ENCODE results near the gene CPNE6. TPM values are rescaled to one million over a fixed set of nuclear protein-coding genes. Genes with fewer than 3 reads are reported as not detected.

Gene CPNE6
- total RNA-seq, 1 experiment from 2014 or later = not detected

- DNase-seq (ENCODE audit: low read depth, low spot score) = no peak
- CTCF ChIA-PET = no interaction called here
- intact Hi-C loops (cut with micrococcal nuclease) = no loop called here
Measured at GRCh38 chr14:24064856-24065255, 6.5 kb upstream of the CPNE6 start.

More at GRCh38 chr14:24064856-24065255, 6.5 kb upstream of the CPNE6 start:
- ATAC-seq = no peak
- no peak overlapping the region for H3K27ac ChIP-seq (ENCODE audit: low read depth, low read length)
- H2AFZ ChIP-seq (ENCODE audit: low read depth, low read length, poor library complexity, severe bottlenecking) = no peak overlapping the region
- POLR2A ChIA-PET = no interaction called here
- no peaks in the 10 kb centered on the region for H3K27me3 ChIP-seq (ENCODE audit: insufficient read depth, low read length)
- no peaks in the 10 kb centered on the region for H3K79me2 ChIP-seq (ENCODE audit: insufficient read depth, low read length)
- RAD21 ChIA-PET (ENCODE audit: low non-redundant PET in 1 of 2, low total read pairs in 2 of 2, uncharacterized antibody in 2 of 2, unreplicated experiment in 2 of 2) = interaction anchor here in 1 of 2 experiments (0.5 kb wide), 1 partner anchor 166 kb away, joined by 6 read pairs; no protein-coding TSS in a partner anchor
- no TSS peak for BruUV-seq (replicated peaks)
- H4K20me1 ChIP-seq (ENCODE audit: insufficient read depth) = no peaks in the 10 kb centered on the region
- no peak overlapping the region for H3K9ac ChIP-seq (ENCODE audit: low read length)
- no peaks in the 10 kb centered on the region for H3K4me1 ChIP-seq (ENCODE audit: control insufficient read depth in 1 of 2, insufficient read depth in 2 of 2, low read length in 2 of 2)
- no peaks in the 10 kb centered on the region for H3K9me3 ChIP-seq (ENCODE audit: control insufficient read depth in 1 of 2, insufficient read depth in 1 of 2, low read depth in 1 of 2, low read length in 2 of 2)
- no peak overlapping the region for H3K4me3 ChIP-seq (replicated peaks in 1 of 2; ENCODE audit: low read depth in 1 of 2, low read length in 2 of 2)
- H3K36me3 ChIP-seq (ENCODE audit: control insufficient read depth in 1 of 2, insufficient read depth in 2 of 2, low read length in 2 of 2) = no peaks in the 10 kb centered on the region
- no peaks in the 10 kb centered on the region for H3K9me2 ChIP-seq (ENCODE audit: insufficient read depth)
- TF ChIP-seq REST (IDR thresholded peaks at IDR 0.05; ENCODE audit: low read depth) (no peak), EZH2phosphoT487 (IDR thresholded peaks at IDR 0.05; ENCODE audit: borderline replicate concordance) (no peak), SRF (IDR thresholded peaks at IDR 0.05; ENCODE audit: low read depth) (no peak), POLR2A (IDR thresholded peaks at IDR 0.05; ENCODE audit: borderline replicate concordance, extremely low read depth, insufficient read depth, insufficient read length) (no peak), CBX3 (IDR thresholded peaks at IDR 0.05; ENCODE audit: low read depth) (no peak), POLR2AphosphoS5 (IDR thresholded peaks at IDR 0.05; ENCODE audit: low read depth, low read length) (no peak), ZNF274 (IDR thresholded peaks at IDR 0.05; ENCODE audit: low read depth, low read length) (no peak), CEBPB (IDR thresholded peaks at IDR 0.05; ENCODE audit: low read depth) (no peak), CTCF (IDR thresholded peaks at IDR 0.05 in 2 of 3, conservative IDR thresholded peaks at IDR 0.05 in 1 of 3; ENCODE audit: borderline replicate concordance in 1 of 3, insufficient read depth in 1 of 3, low read depth in 2 of 3, low read length in 2 of 3) (no peak), FOSL1 (IDR thresholded peaks at IDR 0.05; ENCODE audit: low read depth) (no peak), ELF1 (IDR thresholded peaks at IDR 0.05; ENCODE audit: borderline replicate concordance, low read depth) (no peak), MAX (IDR thresholded peaks at IDR 0.05) (no peak), SIN3A (IDR thresholded peaks at IDR 0.05; ENCODE audit: low read depth) (no peak), ZFX (IDR thresholded peaks at IDR 0.05) (no peak), YY1 (IDR thresholded peaks at IDR 0.05; ENCODE audit: extremely low read depth, insufficient replicate concordance, low read depth, low read length) (no peak), JUND (IDR thresholded peaks at IDR 0.05) (no peak)
- H3K4me2 ChIP-seq (ENCODE audit: low read length) = no peak overlapping the region

All from HCT116 (cell line).